MM.1S (cell line): Measurements from ENCODE around the gene PCDH18.

Experiments
- EZH2 ChIP-seq: fragments of 300-600 bp; sonication (generic); optimal IDR thresholded peaks from 2 replicates; pipeline ENCODE3; 2017; ENCODE audit warnings: low read depth, mild to moderate bottlenecking, antibody characterized with exemption, low read length, mixed read lengths
- EZH2phosphoT487 ChIP-seq: fragments of 300-600 bp; sonication (generic); IDR thresholded peaks from 2 replicates; pipeline ENCODE4 v1.6.1; 2018; ENCODE audit warnings: antibody characterized with exemption, low read length
- TF ChIP-seq, protein P1 (sequence below): fragments of 300-600 bp; sonication (generic); IDR thresholded peaks from 2 replicates; pipeline ENCODE4 v1.5.1; 2016; ENCODE audit warnings: antibody characterized with exemption, low read length, mixed read lengths

DNA sequence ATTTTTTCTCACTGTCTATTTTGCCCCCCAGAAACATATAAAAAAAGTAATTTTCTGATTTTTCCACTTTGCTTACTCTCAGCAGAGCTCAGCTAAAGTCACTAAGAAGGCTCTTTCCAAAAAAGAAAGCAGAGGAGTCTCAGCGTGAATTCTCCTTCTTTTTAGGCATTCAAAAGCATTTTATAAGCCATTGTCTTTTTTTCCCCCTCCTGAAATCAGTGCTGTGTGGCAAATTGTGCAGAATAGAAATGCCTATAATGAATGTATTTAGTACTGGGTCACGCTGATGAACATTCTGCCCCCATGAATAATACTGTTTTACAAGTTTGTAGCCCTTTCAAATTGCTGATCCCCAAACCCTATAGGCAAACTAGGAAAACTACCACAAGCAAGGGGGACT, 1.6 kb upstream of the PCDH18 start:
- TF ChIP-seq, protein P1, sequence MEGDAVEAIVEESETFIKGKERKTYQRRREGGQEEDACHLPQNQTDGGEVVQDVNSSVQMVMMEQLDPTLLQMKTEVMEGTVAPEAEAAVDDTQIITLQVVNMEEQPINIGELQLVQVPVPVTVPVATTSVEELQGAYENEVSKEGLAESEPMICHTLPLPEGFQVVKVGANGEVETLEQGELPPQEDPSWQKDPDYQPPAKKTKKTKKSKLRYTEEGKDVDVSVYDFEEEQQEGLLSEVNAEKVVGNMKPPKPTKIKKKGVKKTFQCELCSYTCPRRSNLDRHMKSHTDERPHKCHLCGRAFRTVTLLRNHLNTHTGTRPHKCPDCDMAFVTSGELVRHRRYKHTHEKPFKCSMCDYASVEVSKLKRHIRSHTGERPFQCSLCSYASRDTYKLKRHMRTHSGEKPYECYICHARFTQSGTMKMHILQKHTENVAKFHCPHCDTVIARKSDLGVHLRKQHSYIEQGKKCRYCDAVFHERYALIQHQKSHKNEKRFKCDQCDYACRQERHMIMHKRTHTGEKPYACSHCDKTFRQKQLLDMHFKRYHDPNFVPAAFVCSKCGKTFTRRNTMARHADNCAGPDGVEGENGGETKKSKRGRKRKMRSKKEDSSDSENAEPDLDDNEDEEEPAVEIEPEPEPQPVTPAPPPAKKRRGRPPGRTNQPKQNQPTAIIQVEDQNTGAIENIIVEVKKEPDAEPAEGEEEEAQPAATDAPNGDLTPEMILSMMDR, result no peak
- TF ChIP-seq EZH2 (no peak), EZH2phosphoT487 (no peak)
